ENCODE results near the gene MPZ.
"Not testable (repeated sequence)": the region's sequence is repeated elsewhere in the genome, so short reads cannot be mapped to it uniquely, and the experiment has no call there.

MPZ gene

GRCh38 chr1:161299347-161299746 is 10.4 kb downstream of the MPZ start:
- no peak for DNase-seq (ENCODE audit: low spot score)

- DNase-seq (ENCODE audit: low spot score), result no peak
Measured at GRCh38 chr1:161298116-161298515, 11.7 kb downstream of the MPZ start.

GRCh38 chr1:161297415-161297814 is 12.4 kb downstream of the MPZ start:
- DNase-seq (ENCODE audit: low spot score), result no peak

- DNase-seq (ENCODE audit: low spot score), result no peak
Measured at GRCh38 chr1:161290779-161291178, 19.0 kb downstream of the MPZ start.

GRCh38 chr1:161287482-161288054 is 22.2 kb downstream of the MPZ start:
- DNase-seq (ENCODE audit: low spot score), result no peak

GRCh38 chr1:161285521-161285920 is 24.2 kb downstream of the MPZ start:
- DNase-seq (ENCODE audit: low spot score), result no peak

GRCh38 chr1:161285113-161285512 is 24.7 kb downstream of the MPZ start:
- DNase-seq (ENCODE audit: low spot score), result no peak

GRCh38 chr1:161282991-161283390 is 26.8 kb downstream of the MPZ start:
- no peak for DNase-seq (ENCODE audit: low spot score)

GRCh38 chr1:161274874-161275273 is 34.9 kb downstream of the MPZ start:
- DNase-seq (ENCODE audit: low spot score), result no peak

- no peak for DNase-seq (ENCODE audit: low spot score)
Measured at GRCh38 chr1:161273402-161273801, 36.4 kb downstream of the MPZ start.

- DNase-seq (ENCODE audit: low spot score), result peak; percentile 26
Measured at GRCh38 chr1:161267321-161267720, 42.4 kb downstream of the MPZ start.

- no peak for DNase-seq (ENCODE audit: low spot score)
Measured at GRCh38 chr1:161266836-161267235, 42.9 kb downstream of the MPZ start.

GRCh38 chr1:161266202-161266601 is 43.6 kb downstream of the MPZ start:
- DNase-seq (ENCODE audit: low spot score), result no peak

- no peak for DNase-seq (ENCODE audit: low spot score)
Measured at GRCh38 chr1:161265305-161265704, 44.5 kb downstream of the MPZ start.

GRCh38 chr1:161261261-161262235 is 48.2 kb downstream of the MPZ start:
- no peak for DNase-seq (ENCODE audit: low spot score)

- DNase-seq (ENCODE audit: low spot score), result no peak
Measured at GRCh38 chr1:161260376-161261260, 49.1 kb downstream of the MPZ start.

GRCh38 chr1:161259765-161260164 is 50.0 kb downstream of the MPZ start:
- no peak for DNase-seq (ENCODE audit: low spot score)

GRCh38 chr1:161259345-161259702 is 50.4 kb downstream of the MPZ start:
- DNase-seq (ENCODE audit: low spot score), result no peak

GRCh38 chr1:161258439-161259344 is 51.1 kb downstream of the MPZ start, which contains the start of gene PCP4L1:
TSS of gene PCP4L1 (plus strand) at chr1:161258745. CDS start at chr1:161258975, 230 bp downstream.
- peak; percentile 65 for DNase-seq (ENCODE audit: low spot score)

GRCh38 chr1:161257109-161257508 is 52.7 kb downstream of the MPZ start:
- not testable (repeated sequence) for DNase-seq (ENCODE audit: low spot score)

GRCh38 chr1:161255955-161256520 is 53.7 kb downstream of the MPZ start:
- DNase-seq (ENCODE audit: low spot score), result not testable (repeated sequence)

Data from pons (tissue), 1 donor.